Keratinocyte (primary cell): ENCODE measurements around the gene DIAPH2. TPM values are rescaled to one million over a fixed set of nuclear protein-coding genes. Genes with fewer than 3 reads are reported as not detected.

ENCODE experiments used
- DNase-seq: peaks from one replicate; pipeline ENCODE4 v3.0.0-alpha.2; 2011; ENCODE audit warnings: low read depth, missing footprints, low spot score
- FAIRE-seq: peaks from 2 replicates; lab custom pipeline; 2011; peaks lifted over from hg19 to GRCh38; lab: Jason Lieb, UNC
- H2AFZ ChIP-seq: 2 replicates; pipeline ENCODE4 v1.6.0; 2012; ENCODE audit warnings: low read length, control low read depth, inconsistent platforms; ENCODE audit not compliant: control insufficient read depth
- H3K27ac ChIP-seq: 2 replicates; pipeline ENCODE4 v1.5.1; 2011; ENCODE audit warnings: low read length; ENCODE audit not compliant: control insufficient read depth, insufficient read depth
- H3K27me3 ChIP-seq: 3 replicates; pipeline ENCODE4 v1.6.0; 2011; ENCODE audit warnings: low read length; ENCODE audit not compliant: control insufficient read depth, insufficient read depth; ENCODE audit errors: extremely low read depth
- H3K36me3 ChIP-seq, 2 experiments: 2 replicates in 1 of 2; 3 replicates in 1 of 2; pipeline ENCODE4 v1.5.1; 2011; ENCODE audit warnings: low read length in 2 of 2, mild to moderate bottlenecking in 1 of 2; ENCODE audit not compliant: control insufficient read depth in 2 of 2, insufficient read depth in 2 of 2; ENCODE audit errors: extremely low read depth in 1 of 2
- H3K4me1 ChIP-seq: 3 replicates; pipeline ENCODE4 v1.5.1; 2011; ENCODE audit warnings: low read length; ENCODE audit not compliant: control insufficient read depth, insufficient read depth; ENCODE audit errors: extremely low read depth
- H3K4me2 ChIP-seq: 3 replicates; pipeline ENCODE4 v1.6.0; 2011; ENCODE audit warnings: low read depth, low read length; ENCODE audit not compliant: control insufficient read depth, insufficient read depth; ENCODE audit errors: extremely low read depth
- H3K4me3 ChIP-seq, 3 experiments: fragments of 200-600 bp in 1 of 3; sonication (generic) in 1 of 3; 2 replicates in 2 of 3; 3 replicates in 1 of 3; pipeline ENCODE4 v1.5.1; 2011 to 2016; ENCODE audit warnings: low read length in 3 of 3, mild to moderate bottlenecking in 3 of 3, control low read depth in 2 of 3, inconsistent platforms in 1 of 3, low read depth in 1 of 3, mixed read lengths in 1 of 3, mixed run types in 1 of 3, moderate library complexity in 1 of 3; ENCODE audit not compliant: control insufficient read depth in 2 of 3, insufficient read depth in 2 of 3; ENCODE audit errors: extremely low read depth in 1 of 3
- H3K79me2 ChIP-seq: 2 replicates; pipeline ENCODE4 v1.6.0; 2012; ENCODE audit warnings: low read length; ENCODE audit not compliant: control insufficient read depth, insufficient read depth
- H3K9ac ChIP-seq: 3 replicates; pipeline ENCODE4 v1.6.0; 2011; ENCODE audit warnings: low read length; ENCODE audit not compliant: control insufficient read depth, insufficient read depth; ENCODE audit errors: extremely low read depth
- H3K9me1 ChIP-seq: 3 replicates; pipeline ENCODE4 v1.6.0; 2011; ENCODE audit warnings: low read length; ENCODE audit not compliant: control insufficient read depth, insufficient read depth; ENCODE audit errors: extremely low read depth
- H3K9me3 ChIP-seq: 2 replicates; pipeline ENCODE4 v1.5.1; 2012; ENCODE audit warnings: low read depth, low read length; ENCODE audit not compliant: control insufficient read depth
- H4K20me1 ChIP-seq: 3 replicates; pipeline ENCODE4 v1.6.0; 2011; ENCODE audit warnings: low read length; ENCODE audit not compliant: control insufficient read depth, insufficient read depth; ENCODE audit errors: extremely low read depth
- CTCF ChIP-seq, 3 experiments: IDR thresholded peaks in 1 of 3; conservative IDR thresholded peaks in 1 of 3; optimal IDR thresholded peaks in 1 of 3; 2 replicates in 2 of 3; 3 replicates in 1 of 3; pipeline versions ENCODE3 to v1.5.1; 2011; ENCODE audit warnings: low read length in 3 of 3, mild to moderate bottlenecking in 3 of 3, moderate library complexity in 2 of 3, control low read depth in 1 of 3, inconsistent platforms in 1 of 3; ENCODE audit not compliant: insufficient read depth in 2 of 3; ENCODE audit errors: extremely low read depth in 1 of 3
- EZH2 ChIP-seq: IDR thresholded peaks from one replicate; pipeline ENCODE4 v1.6.1; 2012; ENCODE audit warnings: inconsistent platforms, mild to moderate bottlenecking, low read length, moderate library complexity
- dilution Hi-C: fragments of 300-500 bp; cut with MboI; formaldehyde crosslinking; loops from one replicate; pipeline ENCODE4 v1.7.0; 2020; ENCODE audit warnings: low sequenced_read_pairs; ENCODE audit not compliant: extremely low pct_ligation_motif_present
- polyA plus RNA-seq, 5 experiments: library from polyadenylated mRNA; depleted of rRNA in 3 of 5; stranded (reverse) in 3 of 5; stranded (forward) in 1 of 5; unstranded in 1 of 5; fragments of >200 nt; gene quantifications; 1 replicate in 1 of 5; 2 replicates in 3 of 5; 3 replicates in 1 of 5; pipeline versions ENCODE4 v1.2.1 to v1.2.3, GENCODE V29; 2011 to 2012; ENCODE audit warnings: missing spikeins in 2 of 5, low read depth in 1 of 5, low replicate concordance in 1 of 5

DIAPH2 gene
- polyA plus RNA-seq, 1 donor (not counting 4 experiments of a cell fraction or from before 2014, with no cell fraction given) = 7.4 TPM

GRCh38 chrX:96861218-96861617, 176.6 kb downstream of the DIAPH2 start:
- no peaks in the 10 kb centered on the region for H3K4me1 ChIP-seq
- FAIRE-seq (no peak), DNase-seq (no peak)
- no peak overlapping the region for H3K27ac ChIP-seq
- no peak overlapping the region for H3K4me3 ChIP-seq
- H3K4me2 ChIP-seq = no peak overlapping the region
- H2AFZ ChIP-seq = no peak overlapping the region
- dilution Hi-C loops = no loop called here
- TF ChIP-seq EZH2 (no peak), CTCF (optimal IDR thresholded peaks at IDR 0.05 in 1 of 3, IDR thresholded peaks at IDR 0.05 in 1 of 3, conservative IDR thresholded peaks at IDR 0.05 in 1 of 3; ENCODE audit: extremely low read depth in 1 of 3, insufficient read depth in 2 of 3, low read length in 3 of 3) (no peak)
- H3K36me3 ChIP-seq = no peaks in the 10 kb centered on the region
- no peaks in the 10 kb centered on the region for H3K9me3 ChIP-seq
- H3K9me1 ChIP-seq = no peaks in the 10 kb centered on the region
- no peaks in the 10 kb centered on the region for H3K27me3 ChIP-seq
- no peaks in the 10 kb centered on the region for H4K20me1 ChIP-seq
- H3K79me2 ChIP-seq = no peaks in the 10 kb centered on the region
- H3K9ac ChIP-seq = no peak overlapping the region

DNA sequence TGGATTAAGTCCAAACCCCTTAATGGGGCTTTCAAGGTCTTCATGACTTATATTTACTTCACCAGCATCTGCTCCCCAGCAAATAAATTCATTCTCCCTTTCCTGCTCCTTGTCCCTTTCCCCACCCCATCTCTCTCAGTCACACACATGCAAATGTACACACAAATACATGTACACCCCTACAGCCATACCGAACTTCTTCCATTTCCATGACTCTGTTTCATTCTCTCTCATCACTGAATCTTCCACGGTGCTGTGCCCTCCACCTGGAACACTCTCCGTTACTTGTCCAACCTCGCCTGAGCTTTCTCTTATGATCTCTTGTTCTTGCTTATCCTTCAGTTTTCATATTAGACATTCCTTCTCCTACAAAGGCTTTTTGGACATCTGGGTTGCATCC, 177.0 kb downstream of the DIAPH2 start:
- Histone ChIP-seq H4K20me1 (no peaks in the 10 kb centered on the region), H3K9me3 (no peaks in the 10 kb centered on the region), H3K79me2 (no peaks in the 10 kb centered on the region), H3K9ac (no peak overlapping the region), H3K27ac (no peak overlapping the region), H3K27me3 (no peaks in the 10 kb centered on the region), H3K4me1 (no peaks in the 10 kb centered on the region), H3K9me1 (no peaks in the 10 kb centered on the region), H3K36me3 (no peaks in the 10 kb centered on the region), H3K4me3 (no peak overlapping the region), H2AFZ (no peak overlapping the region), H3K4me2 (no peak overlapping the region)
- DNase-seq (no peak), FAIRE-seq (no peak)
- dilution Hi-C loops = no loop called here
- TF ChIP-seq EZH2 (no peak), CTCF (optimal IDR thresholded peaks at IDR 0.05 in 1 of 3, IDR thresholded peaks at IDR 0.05 in 1 of 3, conservative IDR thresholded peaks at IDR 0.05 in 1 of 3; ENCODE audit: extremely low read depth in 1 of 3, insufficient read depth in 2 of 3, low read length in 3 of 3) (no peak)
